Upper lobe of right lung (tissue), 1 donor: ENCODE data around the gene YPEL1. TPM values are rescaled to one million over a fixed set of nuclear protein-coding genes. Genes with fewer than 3 reads are reported as not detected.

ENCODE experiments used
- ATAC-seq: fragments of 200-7000 bp; cut with Tn5 transposase; one replicate; pipeline ENCODE4 v1.9.1; 2020; ENCODE audit warnings: mild to moderate bottlenecking, moderate library complexity
- DNase-seq: peaks from one replicate; pipeline ENCODE4 v3.0.0-alpha.2; 2020
- H3K27ac ChIP-seq: fragments of 200-600 bp; one replicate; pipeline ENCODE4 v1.8.0; 2022
- H3K27me3 ChIP-seq: fragments of 200-600 bp; one replicate; pipeline ENCODE4 v1.8.0; 2022; ENCODE audit warnings: mild to moderate bottlenecking
- H3K36me3 ChIP-seq: fragments of 200-600 bp; one replicate; pipeline ENCODE4 v1.8.0; 2022
- H3K4me1 ChIP-seq: fragments of 200-600 bp; one replicate; pipeline ENCODE4 v1.8.0; 2022
- H3K4me3 ChIP-seq: fragments of 200-600 bp; one replicate; pipeline ENCODE4 v1.8.0; 2022; ENCODE audit warnings: mild to moderate bottlenecking
- H3K9me3 ChIP-seq: fragments of 200-600 bp; one replicate; pipeline ENCODE4 v1.8.0; 2022
- intact Hi-C: fragments of 100-400 bp; cut with DNase I; formaldehyde crosslinking; loops from one replicate; pipeline ENCODE4 v1.11.0; 2022
- total RNA-seq: library from RNA; stranded (reverse); fragmentation: NEBNext Ultra II Directional; extraction: Animal tissue kit (Norgen Biotek cat#: 25700); gene quantifications from one replicate; pipeline ENCODE4 v1.2.1, GENCODE V29; 2021
- TF ChIP-seq, protein P1 (sequence below): fragments of 200-600 bp; IDR thresholded peaks from one replicate; pipeline ENCODE4 v1.8.0; 2022; ENCODE audit warnings: antibody characterized with exemption
- donor health status: DM: no; HTN: yes; CAD: no; lungs with severe emphysema.

YPEL1 gene
- total RNA-seq, 1 donor from 2014 or later: 6.7 TPM

DNA sequence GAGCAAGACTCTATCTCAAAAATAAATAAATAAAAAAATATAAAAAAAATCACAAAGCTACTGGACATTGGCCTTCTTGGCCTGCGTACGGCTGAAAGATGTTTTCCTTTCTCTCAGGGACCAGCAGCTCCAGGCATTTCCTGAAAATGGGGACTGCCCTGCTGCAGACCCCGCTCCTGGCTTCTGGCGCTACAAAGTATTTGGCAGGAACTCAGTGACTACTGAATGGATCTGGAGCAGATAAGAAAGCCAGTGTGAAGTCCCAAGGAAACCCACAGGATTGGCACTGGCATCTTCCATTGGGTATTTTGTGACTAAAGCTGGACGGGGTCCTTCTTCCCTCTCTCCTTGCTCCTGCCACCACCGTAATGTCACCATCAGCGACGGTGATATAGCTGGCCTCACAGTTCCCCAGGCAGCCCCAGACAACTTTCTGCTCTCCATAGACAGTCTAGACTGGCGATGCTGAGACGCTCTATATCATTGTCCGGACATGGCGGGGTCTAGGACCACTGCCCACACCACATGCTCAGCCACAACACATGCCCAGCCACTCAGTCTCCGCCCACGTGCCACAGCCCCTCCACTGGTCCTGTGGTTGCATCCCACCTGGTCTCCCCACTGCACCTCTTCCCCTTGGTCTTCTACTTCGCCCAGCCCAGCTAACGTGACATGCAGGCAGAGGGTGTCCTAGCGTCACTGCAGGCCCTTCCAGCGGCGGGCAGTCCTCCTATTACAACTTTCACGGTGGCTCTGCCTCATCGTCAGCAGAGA lies 22.7 kb upstream of the YPEL1 start:
- no peaks in the 10 kb centered on the region for H3K9me3 ChIP-seq
- intact Hi-C loops: no loop called here
- no peak overlapping the region for H3K4me3 ChIP-seq
- no peak for DNase-seq
- H3K36me3 ChIP-seq: peaks cover 34% of the 10 kb centered on the region
- no peak overlapping the region for H3K27ac ChIP-seq
- H3K27me3 ChIP-seq: no peaks in the 10 kb centered on the region
- peaks cover 9% of the 10 kb centered on the region for H3K4me1 ChIP-seq
- ATAC-seq: no peak
- TF ChIP-seq, protein P1, sequence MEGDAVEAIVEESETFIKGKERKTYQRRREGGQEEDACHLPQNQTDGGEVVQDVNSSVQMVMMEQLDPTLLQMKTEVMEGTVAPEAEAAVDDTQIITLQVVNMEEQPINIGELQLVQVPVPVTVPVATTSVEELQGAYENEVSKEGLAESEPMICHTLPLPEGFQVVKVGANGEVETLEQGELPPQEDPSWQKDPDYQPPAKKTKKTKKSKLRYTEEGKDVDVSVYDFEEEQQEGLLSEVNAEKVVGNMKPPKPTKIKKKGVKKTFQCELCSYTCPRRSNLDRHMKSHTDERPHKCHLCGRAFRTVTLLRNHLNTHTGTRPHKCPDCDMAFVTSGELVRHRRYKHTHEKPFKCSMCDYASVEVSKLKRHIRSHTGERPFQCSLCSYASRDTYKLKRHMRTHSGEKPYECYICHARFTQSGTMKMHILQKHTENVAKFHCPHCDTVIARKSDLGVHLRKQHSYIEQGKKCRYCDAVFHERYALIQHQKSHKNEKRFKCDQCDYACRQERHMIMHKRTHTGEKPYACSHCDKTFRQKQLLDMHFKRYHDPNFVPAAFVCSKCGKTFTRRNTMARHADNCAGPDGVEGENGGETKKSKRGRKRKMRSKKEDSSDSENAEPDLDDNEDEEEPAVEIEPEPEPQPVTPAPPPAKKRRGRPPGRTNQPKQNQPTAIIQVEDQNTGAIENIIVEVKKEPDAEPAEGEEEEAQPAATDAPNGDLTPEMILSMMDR: no peak

DNA sequence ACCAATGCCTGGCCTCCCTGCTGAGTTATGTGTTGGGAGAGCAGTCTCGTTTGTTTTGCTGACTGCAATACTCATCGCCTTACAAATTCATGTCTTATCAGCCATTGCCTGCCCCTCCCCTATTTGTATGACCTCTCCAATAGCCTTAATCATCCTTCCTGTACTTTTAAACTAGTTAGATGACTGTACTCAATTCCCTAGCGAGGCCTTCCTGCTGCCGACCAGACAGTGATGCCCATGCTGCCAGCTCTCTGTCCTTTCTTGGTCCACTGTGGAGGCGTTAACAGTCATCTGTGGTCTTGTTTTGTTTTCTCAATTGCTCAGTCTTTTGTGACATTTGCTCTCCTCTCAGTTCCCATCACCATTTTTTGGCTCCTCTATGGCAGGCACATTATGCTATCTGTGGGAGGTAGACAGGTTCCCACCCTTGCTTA lies 20.3 kb upstream of the YPEL1 start:
- Histone ChIP-seq H3K4me3 (no peak overlapping the region), H3K27me3 (no peaks in the 10 kb centered on the region), H3K36me3 (peaks cover 10% of the 10 kb centered on the region), H3K27ac (no peak overlapping the region), H3K9me3 (no peaks in the 10 kb centered on the region), H3K4me1 (peaks cover 9% of the 10 kb centered on the region)
- DNase-seq (no peak), ATAC-seq (no peak)
- TF ChIP-seq, protein P1: no peak
- intact Hi-C loops: no loop called here

DNA sequence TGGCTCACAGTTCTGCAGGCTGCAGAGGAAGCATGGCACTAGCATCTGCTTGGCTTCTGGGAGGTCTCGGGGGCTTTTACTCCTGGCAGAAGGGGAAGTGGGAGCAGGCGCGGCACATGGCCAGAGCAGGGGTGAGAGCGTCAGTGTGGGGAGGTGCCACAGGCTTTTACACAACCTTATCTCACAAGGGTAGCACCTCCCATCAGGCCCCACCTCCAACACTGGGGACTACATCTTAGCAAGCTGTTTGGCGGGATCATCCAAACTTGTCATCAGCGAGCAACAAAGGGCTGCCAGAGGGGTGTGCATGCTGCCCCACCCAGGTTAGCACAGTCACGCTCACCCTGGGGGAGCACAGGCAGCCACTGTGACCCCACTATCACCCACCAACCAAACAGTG lies 18.9 kb upstream of the YPEL1 start:
- no peak overlapping the region for H3K27ac ChIP-seq
- H3K4me3 ChIP-seq: no peak overlapping the region
- H3K4me1 ChIP-seq: peaks cover 9% of the 10 kb centered on the region
- H3K9me3 ChIP-seq: no peaks in the 10 kb centered on the region
- no peaks in the 10 kb centered on the region for H3K27me3 ChIP-seq
- H3K36me3 ChIP-seq: peaks cover 10% of the 10 kb centered on the region
- ATAC-seq (peak; percentile 63), DNase-seq (no peak)
- intact Hi-C loops: no loop called here
- TF ChIP-seq, protein P1: no peak

DNA sequence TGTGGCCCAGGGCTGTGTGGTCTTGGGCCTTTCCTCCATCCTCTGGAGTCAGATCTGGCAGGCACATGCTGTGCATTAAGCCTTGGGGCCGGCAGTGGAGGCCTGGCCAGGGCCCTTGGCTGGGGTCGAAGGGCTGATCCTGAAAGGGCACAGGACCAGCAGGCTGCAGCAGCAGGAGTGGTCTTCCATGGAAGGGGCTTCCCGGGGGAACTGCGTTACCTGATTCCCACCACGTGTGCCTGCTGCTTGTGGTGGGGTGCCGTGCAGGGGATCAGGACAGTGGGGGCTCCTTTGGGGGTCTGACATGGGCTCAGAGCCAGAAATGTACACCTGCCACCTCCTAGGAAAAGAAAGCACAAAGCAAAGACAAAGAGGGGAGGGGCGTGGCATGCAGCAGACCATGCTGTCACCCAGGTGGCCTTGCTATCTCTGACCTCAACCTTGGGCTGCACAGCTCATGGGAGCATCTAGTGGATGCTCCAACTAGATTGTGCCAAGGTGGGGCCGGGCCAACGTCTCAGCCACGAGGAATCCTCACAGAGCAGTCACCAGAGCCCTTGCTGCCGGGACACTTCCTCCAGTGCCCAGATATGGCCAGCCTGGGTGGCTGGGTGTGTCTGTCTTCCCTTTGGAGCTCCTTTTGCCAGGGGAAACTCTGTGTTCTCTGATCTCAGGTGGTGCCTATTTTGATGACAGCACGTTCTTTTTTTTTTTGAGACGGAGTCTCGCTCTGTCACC lies 17.9 kb upstream of the YPEL1 start:
- DNase-seq: no peak
- TF ChIP-seq, protein P1: no peak
- intact Hi-C loops: no loop called here

DNA sequence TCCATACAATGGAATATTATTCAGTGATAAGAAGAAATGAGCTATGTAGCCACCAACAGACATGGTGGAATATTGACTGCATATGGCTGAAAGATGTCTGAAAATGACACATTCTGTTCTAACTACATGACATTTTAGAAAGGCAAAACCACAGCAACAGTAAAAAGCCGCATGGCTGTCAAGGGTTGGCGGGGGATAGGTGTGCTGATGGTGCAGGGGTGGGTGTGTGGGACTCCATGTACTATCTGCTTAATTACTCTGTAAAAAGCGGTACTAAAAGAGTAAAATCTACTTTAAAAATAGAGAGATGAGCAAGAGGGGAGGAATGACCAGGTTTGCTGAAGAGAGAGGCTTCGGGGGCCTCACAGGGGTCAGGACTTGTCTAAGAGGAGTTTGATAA lies 16.7 kb upstream of the YPEL1 start:
- intact Hi-C loops: no loop called here
- H3K9me3 ChIP-seq: no peaks in the 10 kb centered on the region
- H3K27me3 ChIP-seq: no peaks in the 10 kb centered on the region
- DNase-seq: no peak
- no peak for ATAC-seq
- H3K4me1 ChIP-seq: peaks cover 9% of the 10 kb centered on the region
- TF ChIP-seq, protein P1: no peak
- no peak overlapping the region for H3K27ac ChIP-seq
- no peaks in the 10 kb centered on the region for H3K36me3 ChIP-seq
- no peak overlapping the region for H3K4me3 ChIP-seq

More for the DNA sequence above, 17.9 kb upstream of the YPEL1 start:
- Histone ChIP-seq H3K36me3 (peaks cover 7% of the 10 kb centered on the region), H3K27me3 (no peaks in the 10 kb centered on the region), H3K9me3 (no peaks in the 10 kb centered on the region), H3K4me1 (peaks cover 9% of the 10 kb centered on the region), H3K27ac (no peak overlapping the region), H3K4me3 (no peak overlapping the region)
- ATAC-seq: peak; percentile 23
